CD4-positive, alpha-beta memory T cell (primary cell): Measurements from ENCODE around the gene GARRE1. TPM values are rescaled to one million over a fixed set of nuclear protein-coding genes. Genes with fewer than 3 reads are reported as not detected.
A peak's percentile ranks its signal among the peaks of the same experiment; 100 is the strongest.
"Not testable (repeated sequence)": the region's sequence is repeated elsewhere in the genome, so short reads cannot be mapped to it uniquely, and the experiment has no call there.

ENCODE experiments used
- CTCF ChIA-PET: fragments of 350-600 bp; sonication (Branson Sonifier 250); formaldehyde crosslinking; loops from one replicate; lab custom pipeline; 2021; ENCODE audit warnings: inconsistent platforms; ENCODE audit not compliant: partially characterized antibody; lab: Charles Lee
- POLR2A ChIA-PET: fragments of 350-600 bp; sonication (Branson Sonifier 250); formaldehyde crosslinking; loops from one replicate; lab custom pipeline; 2021; ENCODE audit not compliant: partially characterized antibody; lab: Charles Lee
- DNase-seq, 5 donors: peaks; one replicate each; pipeline versions ENCODE4 v3.0.0 to v3.0.0-alpha.2; 2020 to 2022; ENCODE audit warnings: mixed read lengths in 1 of 5
- H3K27ac ChIP-seq: one replicate; pipeline ENCODE4 v1.7.0; 2013; ENCODE audit warnings: low read depth, low read length
- H3K27me3 ChIP-seq: 2 replicates; pipeline ENCODE4 v1.7.0; 2013; ENCODE audit warnings: mild to moderate bottlenecking, low read length, moderate library complexity; ENCODE audit not compliant: insufficient read depth
- H3K36me3 ChIP-seq: 2 replicates; pipeline ENCODE4 v1.7.0; 2013; ENCODE audit warnings: mild to moderate bottlenecking, low read length, moderate library complexity; ENCODE audit not compliant: insufficient read depth
- H3K4me1 ChIP-seq: 2 replicates; pipeline ENCODE4 v1.7.0; 2013; ENCODE audit warnings: mild to moderate bottlenecking, low read length, moderate library complexity; ENCODE audit not compliant: insufficient read depth
- H3K4me3 ChIP-seq, 2 donors: one replicate each; pipeline ENCODE4 v1.7.0; 2013; ENCODE audit warnings: low read length in 2 of 2, mild to moderate bottlenecking in 1 of 2
- H3K9me3 ChIP-seq, 2 donors: one replicate each; pipeline ENCODE4 v1.7.0; 2013; ENCODE audit warnings: low read length in 2 of 2, control low read depth in 1 of 2; ENCODE audit not compliant: control insufficient read depth in 1 of 2
- H3K27ac Mint-ChIP-seq, 7 donors: one replicate each; pipeline ENCODE4 v1.8.0; 2020 to 2021; ENCODE audit warnings: mixed read lengths in 7 of 7, mild to moderate bottlenecking in 6 of 7, inconsistent platforms in 3 of 7, moderate library complexity in 3 of 7
- H3K27me3 Mint-ChIP-seq, 2 donors: one replicate each; pipeline ENCODE4 v1.8.0; 2020 to 2021; ENCODE audit warnings: mixed read lengths in 2 of 2
- H3K36me3 Mint-ChIP-seq, 2 donors: one replicate each; pipeline ENCODE4 v1.8.0; 2020 to 2021; ENCODE audit warnings: mixed read lengths in 2 of 2, inconsistent platforms in 1 of 2, mild to moderate bottlenecking in 1 of 2
- H3K4me1 Mint-ChIP-seq, 4 donors: one replicate each; pipeline ENCODE4 v1.8.0; 2020 to 2021; ENCODE audit warnings: mixed read lengths in 4 of 4, mild to moderate bottlenecking in 1 of 4
- H3K4me3 Mint-ChIP-seq, 8 donors: one replicate each; pipeline ENCODE4 v1.8.0; 2020 to 2021; ENCODE audit warnings: mixed read lengths in 8 of 8, mild to moderate bottlenecking in 7 of 8, moderate library complexity in 6 of 8, inconsistent platforms in 3 of 8
- H3K9me3 Mint-ChIP-seq, 8 donors: one replicate each; pipeline ENCODE4 v1.8.0; 2020 to 2021; ENCODE audit warnings: mixed read lengths in 8 of 8, mild to moderate bottlenecking in 5 of 8, inconsistent platforms in 3 of 8, moderate library complexity in 1 of 8
- intact Hi-C: fragments of 100-400 bp; cut with micrococcal nuclease; formaldehyde crosslinking; loops from one replicate; pipeline ENCODE4 v1.15.1; 2023
- polyA plus RNA-seq, 2 donors: library from polyadenylated mRNA; unstranded; fragments of 300-500 nt; fragmentation: Illumina TruSeq; gene quantifications; one replicate each; pipeline ENCODE4 v1.2.3, GENCODE V29; 2021
- total RNA-seq, 2 experiments: library from RNA; stranded (reverse); gene quantifications; one replicate each; pipeline ENCODE4 v1.2.3, GENCODE V29; 2021

The GARRE1 gene
- total and polyA plus RNA-seq, 4 experiments from 2014 or later, result 3.5 to 48.2 (median 26.9) TPM

- ChIA-PET POLR2A (no interaction called here), CTCF (no interaction called here)
- Histone ChIP-seq H3K36me3 (no peaks in the 10 kb centered on the region), H3K9me3 (no peaks in the 10 kb centered on the region), H3K4me3 (no peak overlapping the region), H3K4me1 (peaks cover 62% of the 10 kb centered on the region), H3K27me3 (no peaks in the 10 kb centered on the region), H3K27ac (no peak overlapping the region)
- no peak for DNase-seq
- H3K4me3 Mint-ChIP-seq, result peak overlapping the region in 2 of 8 donors; percentile 7 to 36
- peaks cover 0 to 2% (median 0%) of the 10 kb centered on the region in 8 donors for H3K9me3 Mint-ChIP-seq
- intact Hi-C loops, result no loop called here
- peak overlapping the region in 3 of 7 donors; percentile 22 to 73 (median 32) for H3K27ac Mint-ChIP-seq
- peaks cover 41 to 78% (median 56%) of the 10 kb centered on the region in 4 donors for H3K4me1 Mint-ChIP-seq
- H3K36me3 Mint-ChIP-seq, result peaks cover 7 to 12% of the 10 kb centered on the region in 2 donors
- no peaks in the 10 kb centered on the region for H3K27me3 Mint-ChIP-seq
Measured at GRCh38 chr19:34275705-34276104, 21.4 kb downstream of the GARRE1 start.

GRCh38 chr19:34276614-34277013 lies 22.3 kb downstream of the GARRE1 start:
- Mint-ChIP-seq H3K4me3 (peak overlapping the region in 5 of 8 donors; percentile 4 to 63 (median 27)), H3K27me3 (no peaks in the 10 kb centered on the region), H3K9me3 (peaks cover 0 to 2% (median 0%) of the 10 kb centered on the region in 8 donors), H3K4me1 (peaks cover 41 to 76% (median 54%) of the 10 kb centered on the region in 4 donors), H3K27ac (peak overlapping the region in 5 of 7 donors; percentile 14 to 74 (median 57)), H3K36me3 (peaks cover 10 to 13% of the 10 kb centered on the region in 2 donors)
- Histone ChIP-seq H3K4me3 (no peak overlapping the region), H3K9me3 (no peaks in the 10 kb centered on the region), H3K36me3 (no peaks in the 10 kb centered on the region), H3K27ac (no peak overlapping the region), H3K27me3 (no peaks in the 10 kb centered on the region), H3K4me1 (peaks cover 52% of the 10 kb centered on the region)
- ChIA-PET POLR2A (no interaction called here), CTCF (no interaction called here)
- intact Hi-C loops, result no loop called here
- DNase-seq, result no peak

GRCh38 chr19:34277244-34277643 lies 22.9 kb downstream of the GARRE1 start:
- DNase-seq, result no peak
- no peak overlapping the region for H3K27ac ChIP-seq
- H3K36me3 ChIP-seq, result no peaks in the 10 kb centered on the region
- intact Hi-C loops, result no loop called here
- Mint-ChIP-seq H3K36me3 (peaks cover 14 to 19% of the 10 kb centered on the region in 2 donors), H3K9me3 (peaks cover 0 to 2% (median 0%) of the 10 kb centered on the region in 8 donors), H3K4me1 (peaks cover 42 to 76% (median 50%) of the 10 kb centered on the region in 4 donors), H3K4me3 (peak overlapping the region in 4 of 8 donors; percentile 4 to 63 (median 16)), H3K27me3 (no peaks in the 10 kb centered on the region), H3K27ac (peak overlapping the region in 5 of 7 donors; percentile 14 to 57 (median 42))
- H3K4me1 ChIP-seq, result peaks cover 46% of the 10 kb centered on the region
- no peaks in the 10 kb centered on the region for H3K27me3 ChIP-seq
- H3K9me3 ChIP-seq, result no peaks in the 10 kb centered on the region
- ChIA-PET CTCF (no interaction called here), POLR2A (no interaction called here)
- H3K4me3 ChIP-seq, result no peak overlapping the region

GRCh38 chr19:34278783-34279182 lies 24.4 kb downstream of the GARRE1 start:
- Mint-ChIP-seq H3K4me1 (peaks cover 41 to 75% (median 50%) of the 10 kb centered on the region in 4 donors), H3K27me3 (no peaks in the 10 kb centered on the region), H3K4me3 (peak overlapping the region in 1 of 8 donors; percentile 25), H3K27ac (peak overlapping the region in 4 of 7 donors; percentile 17 to 73 (median 30)), H3K36me3 (peaks cover 15 to 18% of the 10 kb centered on the region in 2 donors), H3K9me3 (peaks cover 0 to 2% (median 0%) of the 10 kb centered on the region in 8 donors)
- no peak overlapping the region for H3K27ac ChIP-seq
- no peak for DNase-seq
- CTCF ChIA-PET, result no interaction called here
- H3K4me1 ChIP-seq, result peaks cover 38% of the 10 kb centered on the region
- H3K36me3 ChIP-seq, result no peaks in the 10 kb centered on the region
- intact Hi-C loops, result no loop called here
- POLR2A ChIA-PET, result interaction anchor here (0.6 kb wide), 1 partner anchor 9 kb away, joined by 5 read pairs; no protein-coding TSS in a partner anchor
- H3K27me3 ChIP-seq, result no peaks in the 10 kb centered on the region
- H3K9me3 ChIP-seq, result no peaks in the 10 kb centered on the region
- no peak overlapping the region for H3K4me3 ChIP-seq

GRCh38 chr19:34281444-34281843 lies 27.1 kb downstream of the GARRE1 start:
- H3K9me3 ChIP-seq, H3K4me3 Mint-ChIP-seq, H3K27me3 Mint-ChIP-seq, CTCF ChIA-PET, POLR2A ChIA-PET, intact Hi-C loops, H3K4me3 ChIP-seq, H3K27me3 ChIP-seq, H3K9me3 Mint-ChIP-seq, DNase-seq, H3K36me3 ChIP-seq, H3K27ac Mint-ChIP-seq, H3K27ac ChIP-seq: not testable (repeated sequence)
- peaks cover 22% of the 10 kb centered on the region for H3K4me1 ChIP-seq
- Mint-ChIP-seq H3K4me1 (peaks cover 27 to 56% (median 31%) of the 10 kb centered on the region in 4 donors), H3K36me3 (peaks cover 13 to 20% of the 10 kb centered on the region in 2 donors)

GRCh38 chr19:34282611-34283519 lies 28.5 kb downstream of the GARRE1 start:
- Mint-ChIP-seq H3K9me3 (peaks cover 0 to 2% (median 0%) of the 10 kb centered on the region in 8 donors), H3K27me3 (no peaks in the 10 kb centered on the region), H3K4me1 (peaks cover 17 to 49% (median 23%) of the 10 kb centered on the region in 4 donors), H3K36me3 (peaks cover 19 to 22% of the 10 kb centered on the region in 2 donors), H3K27ac (peak overlapping the region in 4 of 7 donors; percentile 9 to 65 (median 50)), H3K4me3 (peak overlapping the region in 1 of 8 donors; percentile 61)
- Histone ChIP-seq H3K27ac (no peak overlapping the region), H3K27me3 (no peaks in the 10 kb centered on the region), H3K4me3 (no peak overlapping the region), H3K9me3 (no peaks in the 10 kb centered on the region), H3K4me1 (peaks cover 9% of the 10 kb centered on the region), H3K36me3 (no peaks in the 10 kb centered on the region)
- ChIA-PET CTCF (interaction anchor here (0.9 to 1.4 kb wide), 2 partner anchors 12 to 55 kb away, joined by 3 read pairs; no protein-coding TSS in a partner anchor), POLR2A (interaction anchor here (0.7 to 1.2 kb wide), 2 partner anchors 13 to 14 kb away, joined by 3 to 4 read pairs; no protein-coding TSS in a partner anchor)
- no peak for DNase-seq
- intact Hi-C loops, result no loop called here

- Mint-ChIP-seq H3K9me3 (peaks cover 0 to 3% (median 0%) of the 10 kb centered on the region in 8 donors), H3K27ac (no peak overlapping the region), H3K4me1 (peaks cover 21 to 43% (median 26%) of the 10 kb centered on the region in 4 donors), H3K4me3 (no peak overlapping the region), H3K27me3 (no peaks in the 10 kb centered on the region), H3K36me3 (peaks cover 27% of the 10 kb centered on the region in 2 donors)
- H3K27ac ChIP-seq, result no peak overlapping the region
- H3K9me3 ChIP-seq, result no peaks in the 10 kb centered on the region
- H3K36me3 ChIP-seq, result no peaks in the 10 kb centered on the region
- ChIA-PET POLR2A (interaction anchor here (0.7 kb wide), 1 partner anchor 40 kb away, joined by 4 read pairs; no protein-coding TSS in a partner anchor), CTCF (no interaction called here)
- H3K4me1 ChIP-seq, result peaks cover 16% of the 10 kb centered on the region
- intact Hi-C loops, result no loop called here
- no peak overlapping the region for H3K4me3 ChIP-seq
- no peak for DNase-seq
- no peaks in the 10 kb centered on the region for H3K27me3 ChIP-seq
Measured at GRCh38 chr19:34284505-34284904, 30.2 kb downstream of the GARRE1 start.
